Kidney glomerular epithelial cell (primary cell): ENCODE measurements around the gene TTLL11.
A peak's percentile ranks its signal among the peaks of the same experiment; 100 is the strongest.
"Not testable (repeated sequence)": the region's sequence is repeated elsewhere in the genome, so short reads cannot be mapped to it uniquely, and the experiment has no call there.

Experiments used
- DNase-seq: peaks from one replicate; lab custom pipeline; 2025; lab: John Stamatoyannopoulos, UW

The TTLL11 gene

GRCh38 chr9:122125158-122125508, 32.0 kb upstream of the TTLL11 start:
- peak; percentile 72 for DNase-seq

GRCh38 chr9:122124528-122124927, 31.4 kb upstream of the TTLL11 start:
- no peak for DNase-seq

GRCh38 chr9:122124048-122124447, 30.9 kb upstream of the TTLL11 start:
- no peak for DNase-seq

- peak; percentile 68 for DNase-seq
Measured at GRCh38 chr9:122122903-122123632, 30.0 kb upstream of the TTLL11 start.

- no peak for DNase-seq
Measured at GRCh38 chr9:122122468-122122867, 29.4 kb upstream of the TTLL11 start.

- no peak for DNase-seq
Measured at GRCh38 chr9:122121931-122122330, 28.8 kb upstream of the TTLL11 start.

GRCh38 chr9:122121391-122121790, 28.3 kb upstream of the TTLL11 start:
- DNase-seq = no peak

- DNase-seq = no peak
Measured at GRCh38 chr9:122120316-122121071, 27.4 kb upstream of the TTLL11 start.

- no peak for DNase-seq
Measured at GRCh38 chr9:122119721-122120120, 26.6 kb upstream of the TTLL11 start.

GRCh38 chr9:122119166-122119521, 26.0 kb upstream of the TTLL11 start:
- no peak for DNase-seq

- no peak for DNase-seq
Measured at GRCh38 chr9:122118343-122119165, 25.4 kb upstream of the TTLL11 start.

GRCh38 chr9:122117241-122117640, 24.1 kb upstream of the TTLL11 start:
- not testable (repeated sequence) for DNase-seq

- no peak for DNase-seq
Measured at GRCh38 chr9:122116448-122117173, 23.5 kb upstream of the TTLL11 start.

GRCh38 chr9:122116040-122116439, 22.9 kb upstream of the TTLL11 start:
- DNase-seq = peak; percentile 67

- DNase-seq = no peak
Measured at GRCh38 chr9:122115176-122116035, 22.3 kb upstream of the TTLL11 start.

- no peak for DNase-seq
Measured at GRCh38 chr9:122113574-122113973, 20.5 kb upstream of the TTLL11 start.

- no peak for DNase-seq
Measured at GRCh38 chr9:122112238-122112637, 19.1 kb upstream of the TTLL11 start.

GRCh38 chr9:122111413-122112085, 18.4 kb upstream of the TTLL11 start:
- no peak for DNase-seq

- no peak for DNase-seq
Measured at GRCh38 chr9:122110100-122110833, 17.2 kb upstream of the TTLL11 start.
